ENCODE results near the gene ATN1.

GRCh38 chr12:6968426-6968825 lies 40.7 kb downstream of the ATN1 start:
- TF ChIP-seq ZNF384 (IDR thresholded peaks at IDR 0.05): no peak
- TF ChIP-seq, protein P1, sequence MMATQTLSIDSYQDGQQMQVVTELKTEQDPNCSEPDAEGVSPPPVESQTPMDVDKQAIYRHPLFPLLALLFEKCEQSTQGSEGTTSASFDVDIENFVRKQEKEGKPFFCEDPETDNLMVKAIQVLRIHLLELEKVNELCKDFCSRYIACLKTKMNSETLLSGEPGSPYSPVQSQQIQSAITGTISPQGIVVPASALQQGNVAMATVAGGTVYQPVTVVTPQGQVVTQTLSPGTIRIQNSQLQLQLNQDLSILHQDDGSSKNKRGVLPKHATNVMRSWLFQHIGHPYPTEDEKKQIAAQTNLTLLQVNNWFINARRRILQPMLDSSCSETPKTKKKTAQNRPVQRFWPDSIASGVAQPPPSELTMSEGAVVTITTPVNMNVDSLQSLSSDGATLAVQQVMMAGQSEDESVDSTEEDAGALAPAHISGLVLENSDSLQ (IDR thresholded peaks at IDR 0.05): no peak
- TF ChIP-seq SUZ12 (IDR thresholded peaks at IDR 0.05): no peak
- TF ChIP-seq ELF4 (IDR thresholded peaks at IDR 0.05): no peak
- TF ChIP-seq ARNT (IDR thresholded peaks at IDR 0.05): no peak
- TF ChIP-seq SP1 (IDR thresholded peaks at IDR 0.05): no peak
- no peak for TF ChIP-seq L3MBTL2 (conservative IDR thresholded peaks at IDR 0.05)
- TF ChIP-seq FOXM1 (IDR thresholded peaks at IDR 0.05; ENCODE audit: borderline replicate concordance): no peak
- no peak for TF ChIP-seq FOXK2 (IDR thresholded peaks at IDR 0.05)
- TF ChIP-seq HDGF (IDR thresholded peaks at IDR 0.05; ENCODE audit: borderline replicate concordance): no peak
